ENCODE data around the gene MAN1B1.

The MAN1B1 gene

GRCh38 chr9:137088121-137088520 lies 1.3 kb downstream of the MAN1B1 start:
- no peak for DNase-seq

- peak; percentile 64 for DNase-seq
Measured at GRCh38 chr9:137089232-137089947, 2.6 kb downstream of the MAN1B1 start.

GRCh38 chr9:137095664-137096517 lies 9.1 kb downstream of the MAN1B1 start:
- no peak for DNase-seq

- no peak for DNase-seq
Measured at GRCh38 chr9:137096785-137097546, 10.2 kb downstream of the MAN1B1 start.

- DNase-seq = no peak
Measured at GRCh38 chr9:137097761-137098462, 11.1 kb downstream of the MAN1B1 start.

GRCh38 chr9:137099231-137099630 lies 12.4 kb downstream of the MAN1B1 start:
- DNase-seq = no peak

GRCh38 chr9:137103206-137103999 lies 16.6 kb downstream of the MAN1B1 start:
- DNase-seq = no peak

- no peak for DNase-seq
Measured at GRCh38 chr9:137105814-137106661, 19.3 kb downstream of the MAN1B1 start.

GRCh38 chr9:137106662-137107250 lies 20.0 kb downstream of the MAN1B1 start:
- DNase-seq = no peak

- no peak for DNase-seq
Measured at GRCh38 chr9:137107312-137107921, 20.6 kb downstream of the MAN1B1 start.

GRCh38 chr9:137107982-137108381 lies 21.2 kb downstream of the MAN1B1 start:
- DNase-seq = no peak

- DNase-seq = no peak
Measured at GRCh38 chr9:137108608-137109249, 21.9 kb downstream of the MAN1B1 start.

GRCh38 chr9:137109250-137110146 lies 22.7 kb downstream of the MAN1B1 start:
- DNase-seq = no peak

GRCh38 chr9:137110147-137110910 lies 23.5 kb downstream of the MAN1B1 start:
- DNase-seq = no peak

GRCh38 chr9:137110911-137111787 lies 24.4 kb downstream of the MAN1B1 start:
- no peak for DNase-seq

- DNase-seq = no peak
Measured at GRCh38 chr9:137111788-137112563, 25.2 kb downstream of the MAN1B1 start.
